Kidney (tissue), 14 donors: ENCODE results near the gene OSBPL2. TPM values are rescaled to one million over a fixed set of nuclear protein-coding genes. Genes with fewer than 3 reads are reported as not detected.

Experiments used
- DNase-seq, 5 donors: peaks; one replicate each; pipeline ENCODE4 v3.0.0-alpha.2; 2013 to 2020
- FAIRE-seq: peaks from 2 replicates; lab custom pipeline; 2012; peaks lifted over from hg19 to GRCh38; lab: Jason Lieb, UNC
- H3K27ac ChIP-seq, 2 donors: one replicate each; pipeline ENCODE4 v1.7.0; 2013; ENCODE audit warnings: low read depth in 2 of 2, low read length in 2 of 2, inconsistent platforms in 1 of 2
- H3K27me3 ChIP-seq: one replicate; pipeline ENCODE4 v1.7.1; 2013; ENCODE audit warnings: low read length, inconsistent platforms; ENCODE audit not compliant: control insufficient read depth, insufficient read depth
- H3K36me3 ChIP-seq, 3 donors: one replicate each; pipeline versions ENCODE4 v1.7.0 to v1.7.1; 2013; ENCODE audit warnings: low read length in 3 of 3, control low read depth in 1 of 3, inconsistent platforms in 1 of 3; ENCODE audit not compliant: insufficient read depth in 3 of 3, control insufficient read depth in 2 of 3
- H3K4me1 ChIP-seq, 3 donors: one replicate each; pipeline versions ENCODE4 v1.7.0 to v1.7.1; 2013; ENCODE audit warnings: low read length in 3 of 3, inconsistent platforms in 1 of 3, low read depth in 1 of 3; ENCODE audit not compliant: control insufficient read depth in 2 of 3, insufficient read depth in 2 of 3
- H3K4me3 ChIP-seq, 3 donors: one replicate each; pipeline versions ENCODE4 v1.7.0 to v1.8.1; 2013; ENCODE audit warnings: low read length in 3 of 3, control low read depth in 1 of 3, inconsistent platforms in 1 of 3
- H3K9ac ChIP-seq, 3 donors: one replicate each; pipeline versions ENCODE4 v1.7.0 to v1.7.1; 2013; ENCODE audit warnings: low read length in 3 of 3, control low read depth in 1 of 3, inconsistent platforms in 1 of 3
- H3K9me3 ChIP-seq, 3 donors: one replicate each; pipeline versions ENCODE4 v1.7.0 to v1.7.1; 2013; ENCODE audit warnings: low read length in 3 of 3, control low read depth in 1 of 3, inconsistent platforms in 1 of 3; ENCODE audit not compliant: control insufficient read depth in 2 of 3, insufficient read depth in 1 of 3
- CTCF ChIP-seq: IDR thresholded peaks from 3 replicates; pipeline ENCODE4 v1.5.1; 2012; ENCODE audit warnings: mild to moderate bottlenecking, moderate library complexity, borderline replicate concordance; ENCODE audit not compliant: insufficient read depth; ENCODE audit errors: extremely low read depth
- intact Hi-C: fragments of 100-400 bp; cut with DNase I; formaldehyde crosslinking; loops from one replicate; pipeline ENCODE4 v1.11.1; 2022
- polyA plus RNA-seq: library from polyadenylated mRNA; stranded (reverse); fragments of 350-450 nt; fragmentation: Illumina TruSeq; extraction: RNeasy Lipid Tissue Mini Kit (QIAGEN cat#74804); gene quantifications from one replicate; pipeline ENCODE4 v1.2.3, GENCODE V29; 2014; ENCODE audit warnings: low read depth, low replicate concordance; ENCODE audit not compliant: insufficient read depth
- total RNA-seq: library from RNA; stranded (reverse); fragmentation: NEBNext Ultra II Directional; extraction: Animal tissue kit (Norgen Biotek cat#: 25700); gene quantifications from one replicate; pipeline ENCODE4 v1.2.1, GENCODE V29; 2021
- donor health status: control.
- donor health status: control.
- donor health status: control.
- donor health status: control.
- donor health status: control.
- donor health status: DM: yes; HTN: yes; CAD: no.
- donor health status: Normal renal cell carcinoma (clear cell type).

The OSBPL2 gene
- total and polyA plus RNA-seq, 2 donors from 2014 or later = 20.4 to 57.1 TPM

GRCh38 chr20:62244644-62245108 is 6.4 kb downstream of the OSBPL2 start:
- Histone ChIP-seq H3K9ac (no peak overlapping the region), H3K9me3 (no peaks in the 10 kb centered on the region), H3K36me3 (no peaks in the 10 kb centered on the region), H3K4me1 (peaks cover 0 to 20% (median 12%) of the 10 kb centered on the region in 3 donors), H3K27ac (peak overlapping the region; percentile 11 to 16), H3K4me3 (no peak overlapping the region), H3K27me3 (no peaks in the 10 kb centered on the region)
- FAIRE-seq (no peak), DNase-seq (no peak)
- TF ChIP-seq CTCF = no peak
- intact Hi-C loops = no loop called here

GRCh38 chr20:62245911-62246280 is 7.6 kb downstream of the OSBPL2 start:
- Histone ChIP-seq H3K9me3 (no peaks in the 10 kb centered on the region), H3K4me3 (no peak overlapping the region), H3K27ac (peak overlapping the region in 1 of 2 donors; percentile 2), H3K27me3 (no peaks in the 10 kb centered on the region), H3K9ac (no peak overlapping the region), H3K36me3 (no peaks in the 10 kb centered on the region), H3K4me1 (peaks cover 0 to 17% (median 12%) of the 10 kb centered on the region in 3 donors)
- intact Hi-C loops = no loop called here
- TF ChIP-seq CTCF = no peak
- no peak for DNase-seq
- FAIRE-seq = no peak

GRCh38 chr20:62246431-62246830 is 8.1 kb downstream of the OSBPL2 start:
- H3K9ac ChIP-seq = peak overlapping the region in 1 of 3 donors; percentile 34
- H3K4me1 ChIP-seq = peaks cover 0 to 17% (median 12%) of the 10 kb centered on the region in 3 donors
- H3K36me3 ChIP-seq = no peaks in the 10 kb centered on the region
- TF ChIP-seq CTCF = no peak
- no peaks in the 10 kb centered on the region for H3K9me3 ChIP-seq
- FAIRE-seq = no peak
- intact Hi-C loops = no loop called here
- peak overlapping the region in 1 of 2 donors; percentile 63 for H3K27ac ChIP-seq
- no peak for DNase-seq
- no peaks in the 10 kb centered on the region for H3K27me3 ChIP-seq
- H3K4me3 ChIP-seq = no peak overlapping the region
